Smooth muscle cell (in vitro differentiated cells): Measurements from ENCODE around the gene MMP24. TPM values are rescaled to one million over a fixed set of nuclear protein-coding genes. Genes with fewer than 3 reads are reported as not detected.

ENCODE experiments used
- DNase-seq: peaks from one replicate; lab custom pipeline; 2025; ENCODE audit not compliant: unreplicated experiment; lab: John Stamatoyannopoulos, UW
- H2AFZ ChIP-seq: fragments of 200-600 bp; sonication (generic); 2 replicates; pipeline ENCODE4 v1.6.0; 2016; ENCODE audit warnings: antibody characterized with exemption, low read depth, mild to moderate bottlenecking
- H3F3A ChIP-seq: fragments of 200-600 bp; sonication (generic); 2 replicates; pipeline ENCODE4 v1.6.0; 2017; ENCODE audit warnings: antibody characterized with exemption, low read depth
- H3K27ac ChIP-seq: fragments of 200-600 bp; sonication (generic); 2 replicates; pipeline ENCODE4 v1.5.1; 2016; ENCODE audit warnings: low read depth, mild to moderate bottlenecking
- H3K27me3 ChIP-seq: fragments of 200-600 bp; sonication (generic); 2 replicates; pipeline ENCODE4 v1.6.1; 2016; ENCODE audit warnings: low read depth, mild to moderate bottlenecking
- H3K36me3 ChIP-seq: fragments of 200-600 bp; sonication (generic); 2 replicates; pipeline ENCODE4 v1.5.1; 2016; ENCODE audit warnings: low read depth
- H3K4me1 ChIP-seq: fragments of 200-600 bp; sonication (generic); 2 replicates; pipeline ENCODE4 v1.5.1; 2016; ENCODE audit warnings: low read depth
- H3K4me2 ChIP-seq: fragments of 200-600 bp; sonication (generic); 2 replicates; pipeline ENCODE4 v1.6.0; 2016; ENCODE audit warnings: mild to moderate bottlenecking
- H3K4me3 ChIP-seq: fragments of 200-600 bp; sonication (generic); 2 replicates; pipeline ENCODE4 v1.5.1; 2016; ENCODE audit warnings: mild to moderate bottlenecking
- H3K79me2 ChIP-seq: fragments of 200-600 bp; sonication (generic); 2 replicates; pipeline ENCODE4 v1.6.0; 2016; ENCODE audit warnings: low read depth, mild to moderate bottlenecking
- H3K9ac ChIP-seq: fragments of 200-600 bp; sonication (generic); 2 replicates; pipeline ENCODE4 v1.6.0; 2016; ENCODE audit warnings: low read depth
- H3K9me3 ChIP-seq: fragments of 200-600 bp; sonication (generic); replicated peaks from 2 replicates; pipeline ENCODE4 v1.5.1; 2016; ENCODE audit warnings: low read depth
- H4K20me1 ChIP-seq: fragments of 200-600 bp; sonication (generic); 2 replicates; pipeline ENCODE4 v1.6.0; 2016; ENCODE audit warnings: low read depth
- CTCF ChIP-seq: fragments of 200-600 bp; sonication (generic); IDR thresholded peaks from 2 replicates; pipeline ENCODE4 v1.5.1; 2017; ENCODE audit warnings: borderline replicate concordance, mild to moderate bottlenecking, antibody characterized with exemption; ENCODE audit not compliant: insufficient read depth, poor library complexity, severe bottlenecking
- whole genome bisulfite sequencing: methylation state at CpG from one replicate; pipeline ENCODE4 v1.1.7; 2016; ENCODE audit warnings: low lambda C conversion rate; 5-methylcytosine and 5-hydroxymethylcytosine counted together
- polyA plus RNA-seq: library from polyadenylated mRNA; unstranded; fragments of >200 nt; fragmentation: Nextera tagmentation; extraction: Ambion mirVana; gene quantifications from 2 replicates; pipeline ENCODE4 v1.2.1, GENCODE V29; 2016
- total RNA-seq: library from RNA; depleted of rRNA; stranded (reverse); fragments of >200 nt; gene quantifications from 2 replicates; pipeline ENCODE4 v1.2.3, GENCODE V29; 2014

Gene MMP24
- total and polyA plus RNA-seq, 2 experiments from 2014 or later, result 0.03 to 0.09 TPM

DNA sequence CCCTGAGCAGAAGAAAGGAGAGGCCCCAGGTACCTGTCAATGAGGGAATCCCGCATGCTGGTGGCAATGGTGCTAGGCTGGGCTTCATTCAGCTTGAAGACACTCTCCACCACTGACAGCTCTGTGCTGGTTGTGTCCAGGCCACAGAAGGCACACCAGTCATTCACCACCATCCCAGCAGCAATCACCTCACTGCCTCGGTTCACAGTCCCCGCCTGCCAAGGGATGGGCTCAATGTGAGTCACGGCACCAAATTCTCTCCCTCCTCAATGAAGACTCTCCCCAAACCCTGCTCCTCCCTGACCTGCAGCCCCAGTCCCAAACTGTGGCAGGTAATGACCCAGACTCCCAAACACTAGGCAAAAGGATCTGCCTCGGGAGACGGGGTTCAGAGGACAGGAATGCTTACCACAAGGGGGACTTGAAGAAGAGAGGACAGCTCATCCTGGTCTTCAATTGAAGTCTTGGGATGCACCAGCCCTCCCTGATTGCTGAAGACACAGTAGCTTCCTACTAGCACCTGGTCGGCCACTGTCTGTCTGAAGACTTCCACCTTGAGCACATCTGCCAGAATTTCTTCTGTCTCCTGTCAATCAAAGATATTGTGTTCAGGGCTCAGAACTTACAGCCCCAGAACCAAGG is 53.2 kb downstream of the MMP24 start:
- Histone ChIP-seq H3K4me1 (peaks cover 8% of the 10 kb centered on the region), H2AFZ (no peak overlapping the region), H4K20me1 (peaks cover 13% of the 10 kb centered on the region), H3K9me3 (no peaks in the 10 kb centered on the region), H3K79me2 (peaks cover 46% of the 10 kb centered on the region), H3K4me2 (no peak overlapping the region), H3K27ac (peak overlapping the region; percentile 26), H3K4me3 (no peak overlapping the region), H3K9ac (no peak overlapping the region), H3F3A (peaks cover 25% of the 10 kb centered on the region), H3K27me3 (no peaks in the 10 kb centered on the region), H3K36me3 (no peaks in the 10 kb centered on the region)
- 98% methylated on average over 7 of the region's 7 CpGs for WGBS
- no peak for TF ChIP-seq CTCF
- no peak for DNase-seq

- Histone ChIP-seq H3K36me3 (no peaks in the 10 kb centered on the region), H4K20me1 (peaks cover 13% of the 10 kb centered on the region), H3K9ac (no peak overlapping the region), H3K4me1 (peaks cover 8% of the 10 kb centered on the region), H3K27me3 (no peaks in the 10 kb centered on the region), H3K4me2 (no peak overlapping the region), H3K79me2 (peaks cover 46% of the 10 kb centered on the region), H3K27ac (peak overlapping the region; percentile 26), H2AFZ (no peak overlapping the region), H3F3A (peaks cover 25% of the 10 kb centered on the region), H3K9me3 (no peaks in the 10 kb centered on the region), H3K4me3 (no peak overlapping the region)
- no peak for TF ChIP-seq CTCF
- WGBS, result 96% methylated on average over 6 of the region's 6 CpGs
- DNase-seq, result no peak
Observed at GRCh38 chr20:35280523-35280922, 54.0 kb downstream of the MMP24 start.

GRCh38 chr20:35281506-35282101 is 55.1 kb downstream of the MMP24 start:
- Histone ChIP-seq H3K79me2 (peaks cover 41% of the 10 kb centered on the region), H3K27ac (no peak overlapping the region)
- 97% methylated on average over 10 of the region's 10 CpGs for WGBS

More at GRCh38 chr20:35281506-35282101, 55.1 kb downstream of the MMP24 start:
- Histone ChIP-seq H2AFZ (no peak overlapping the region), H3K9me3 (no peaks in the 10 kb centered on the region), H3K9ac (no peak overlapping the region), H3K4me1 (peaks cover 8% of the 10 kb centered on the region), H3K27me3 (no peaks in the 10 kb centered on the region), H3F3A (peaks cover 25% of the 10 kb centered on the region), H3K4me3 (no peak overlapping the region), H3K36me3 (no peaks in the 10 kb centered on the region), H4K20me1 (peaks cover 13% of the 10 kb centered on the region), H3K4me2 (no peak overlapping the region)
- TF ChIP-seq CTCF, result no peak
- no peak for DNase-seq
